Adrenal gland (tissue), 12 donors: ENCODE measurements around the gene ANKS6. TPM values are rescaled to one million over a fixed set of nuclear protein-coding genes. Genes with fewer than 3 reads are reported as not detected.
A peak's percentile ranks its signal among the peaks of the same experiment; 100 is the strongest.

Source experiments
- DNase-seq, 7 donors: peaks; one replicate each; pipeline ENCODE4 v3.0.0-alpha.2; 2019 to 2020
- H3K27ac ChIP-seq, 5 donors: fragments of 200-600 bp; sonication (generic) in 4 of 5; 1 replicate in 3 of 5; 2 replicates in 2 of 5; pipeline versions ENCODE4 v1.5.1 to v1.8.0; 2016 to 2020; ENCODE audit warnings: mild to moderate bottlenecking in 1 of 5
- H3K27me3 ChIP-seq: fragments of 200-600 bp; 2 replicates; pipeline ENCODE4 v1.8.0; 2021
- H3K36me3 ChIP-seq, 2 donors: fragments of 200-600 bp; replicated peaks in 1 of 2; 1 replicate in 1 of 2; 2 replicates in 1 of 2; pipeline versions ENCODE4 v1.5.1 to v1.8.0; 2018 to 2022
- H3K4me1 ChIP-seq, 2 donors: fragments of 200-600 bp; replicated peaks in 1 of 2; 1 replicate in 1 of 2; 2 replicates in 1 of 2; pipeline versions ENCODE4 v1.5.1 to v1.8.0; 2018 to 2021
- H3K4me3 ChIP-seq, 4 donors: fragments of 200-600 bp; sonication (generic) in 3 of 4; one replicate each; pipeline ENCODE4 v1.5.1; 2016 to 2018
- H3K9me3 ChIP-seq, 3 donors: fragments of 200-600 bp; sonication (generic) in 1 of 3; replicated peaks in 1 of 3; 1 replicate in 2 of 3; 2 replicates in 1 of 3; pipeline versions ENCODE4 v1.5.1 to v1.8.0; 2016 to 2021
- POLR2A ChIP-seq, 2 donors: fragments of 450-650 bp; IDR thresholded peaks; one replicate each; pipeline ENCODE4 v1.6.1; 2017; ENCODE audit warnings: antibody characterized with exemption in 2 of 2, mild to moderate bottlenecking in 2 of 2, moderate library complexity in 1 of 2
- WGBS, 4 donors: extraction: QIAGEN DNeasy Blood & Tissue Kit in 2 of 4; methylation state at CpG; one replicate each; pipeline versions ENCODE4 v1.1.5 to v1.1.7; 2013 to 2017; 5-methylcytosine and 5-hydroxymethylcytosine counted together
- intact Hi-C, 2 donors: fragments of 100-400 bp; cut with DNase I; formaldehyde crosslinking; loops; one replicate each; pipeline versions ENCODE4 v1.14.1 to v1.15.0; 2022 to 2023
- polyA plus RNA-seq, 3 donors: library from polyadenylated mRNA; stranded (reverse); fragments of 200-250 nt in 2 of 3; fragments of 350-450 nt in 1 of 3; fragmentation: Illumina TruSeq in 1 of 3; extraction: RNeasy Lipid Tissue Mini Kit (QIAGEN cat#74804) in 1 of 3; gene quantifications; one replicate each; pipeline ENCODE4 v1.2.3, GENCODE V29; 2013 to 2014
- total RNA-seq, 9 donors: library from RNA; depleted of rRNA in 4 of 9; stranded (reverse); fragments of >200 nt in 4 of 9; fragments of 120-200 nt in 1 of 9; fragmentation: NEBNext Ultra II Directional in 1 of 9; extraction: Animal tissue kit (Norgen Biotek cat#: 25700) in 1 of 9; gene quantifications; one replicate each; pipeline versions ENCODE4 v1.1.0 to v1.2.4, GENCODE V29; 2013 to 2023
- TF ChIP-seq, protein P1 (sequence below), 6 experiments: fragments of 450-650 bp in 4 of 6; fragments of 200-600 bp in 2 of 6; sonication (generic) in 1 of 6; IDR thresholded peaks; 1 replicate in 5 of 6; 2 replicates in 1 of 6; pipeline versions ENCODE4 v1.5.1 to v1.8.0; 2016 to 2021; ENCODE audit warnings: antibody characterized with exemption in 6 of 6, mild to moderate bottlenecking in 2 of 6, moderate library complexity in 1 of 6
- donor health status: healthy with polysubstance abuse.
- donor health status: Bipolar disorder and iron deficiency.
- donor health status: DM: yes; HTN: yes; CAD: no.
- donor health status: DM: no; HTN: no; CAD: no.
- donor health status: DM: no; HTN: no; CAD: no.
- donor health status: DM: yes; HTN: yes; CAD: no.

Gene ANKS6
- total and polyA plus RNA-seq, 12 donors = 4.3 to 28.4 (median 14.9) TPM

DNA sequence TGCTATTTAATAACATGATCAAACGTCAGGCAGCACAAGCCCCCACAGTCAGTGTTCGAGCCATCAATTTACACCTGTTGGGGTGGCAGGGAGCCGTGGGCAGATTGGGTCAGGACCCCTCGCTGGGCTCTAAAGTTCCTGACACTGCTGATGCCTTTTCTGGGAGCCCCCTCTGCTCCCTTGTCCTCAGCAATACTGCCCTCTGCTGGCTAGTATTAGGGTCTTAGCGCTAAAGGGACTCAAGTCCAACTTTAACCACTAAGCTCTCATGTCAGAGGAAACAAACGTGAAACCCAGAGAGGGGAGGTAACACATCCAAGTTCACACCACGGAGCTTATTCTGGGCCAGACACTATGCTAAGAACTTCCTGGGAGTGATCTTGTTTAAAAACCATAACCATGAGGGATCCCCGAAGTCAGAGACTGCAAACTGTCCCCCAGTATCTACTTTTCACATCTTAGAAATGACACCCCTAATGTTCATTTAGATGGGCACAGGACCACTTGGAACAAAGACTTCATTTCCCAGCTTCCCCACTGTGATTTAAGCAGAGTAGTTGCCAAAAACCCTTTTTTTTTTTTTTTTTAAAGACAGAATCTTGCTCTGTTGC is 20.4 kb downstream of the ANKS6 start:
- WGBS, 4 donors = 43 to 52% (median 46%) methylated on average over 7 to 8 of the region's 8 CpGs
- Histone ChIP-seq H3K27ac (no peak overlapping the region), H3K9me3 (no peaks in the 10 kb centered on the region), H3K27me3 (no peaks in the 10 kb centered on the region), H3K36me3 (peaks cover 0 to 21% of the 10 kb centered on the region in 2 donors), H3K4me3 (no peak overlapping the region), H3K4me1 (no peaks in the 10 kb centered on the region)
- DNase-seq = peak in 4 of 7 donors; percentile 39 to 44 (median 42)
- intact Hi-C loops = loop anchor here in 1 of 2 donors (5.0 kb wide), 1 partner anchor 459 kb away; no protein-coding TSS in a partner anchor
- no peak for TF ChIP-seq POLR2A (IDR thresholded peaks at IDR 0.05)
- TF ChIP-seq, protein P1, sequence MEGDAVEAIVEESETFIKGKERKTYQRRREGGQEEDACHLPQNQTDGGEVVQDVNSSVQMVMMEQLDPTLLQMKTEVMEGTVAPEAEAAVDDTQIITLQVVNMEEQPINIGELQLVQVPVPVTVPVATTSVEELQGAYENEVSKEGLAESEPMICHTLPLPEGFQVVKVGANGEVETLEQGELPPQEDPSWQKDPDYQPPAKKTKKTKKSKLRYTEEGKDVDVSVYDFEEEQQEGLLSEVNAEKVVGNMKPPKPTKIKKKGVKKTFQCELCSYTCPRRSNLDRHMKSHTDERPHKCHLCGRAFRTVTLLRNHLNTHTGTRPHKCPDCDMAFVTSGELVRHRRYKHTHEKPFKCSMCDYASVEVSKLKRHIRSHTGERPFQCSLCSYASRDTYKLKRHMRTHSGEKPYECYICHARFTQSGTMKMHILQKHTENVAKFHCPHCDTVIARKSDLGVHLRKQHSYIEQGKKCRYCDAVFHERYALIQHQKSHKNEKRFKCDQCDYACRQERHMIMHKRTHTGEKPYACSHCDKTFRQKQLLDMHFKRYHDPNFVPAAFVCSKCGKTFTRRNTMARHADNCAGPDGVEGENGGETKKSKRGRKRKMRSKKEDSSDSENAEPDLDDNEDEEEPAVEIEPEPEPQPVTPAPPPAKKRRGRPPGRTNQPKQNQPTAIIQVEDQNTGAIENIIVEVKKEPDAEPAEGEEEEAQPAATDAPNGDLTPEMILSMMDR (IDR thresholded peaks at IDR 0.05) = peak; percentile 42 to 65 (median 54)

DNA sequence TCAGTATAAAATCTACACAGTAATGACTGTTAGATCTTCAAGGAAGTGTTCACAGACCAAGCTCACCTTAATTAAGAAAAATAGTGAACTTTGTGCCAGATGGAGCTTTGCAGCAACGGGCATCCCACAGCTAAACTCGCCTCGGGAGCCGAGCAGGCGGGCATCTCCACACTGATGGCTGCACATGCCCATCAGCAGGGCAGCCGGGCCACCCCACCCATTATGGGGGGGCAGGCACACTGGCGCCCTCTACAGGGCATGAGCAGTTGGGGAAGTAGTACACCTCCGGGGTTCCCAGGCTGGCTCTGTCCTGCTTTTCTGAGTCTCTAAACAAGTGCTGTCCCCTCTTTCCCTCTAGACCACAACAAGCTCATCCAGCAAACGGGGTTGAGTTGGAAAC is 21.6 kb downstream of the ANKS6 start:
- Histone ChIP-seq H3K36me3 (peaks cover 0 to 21% of the 10 kb centered on the region in 2 donors), H3K27ac (no peak overlapping the region), H3K27me3 (no peaks in the 10 kb centered on the region), H3K4me1 (no peaks in the 10 kb centered on the region), H3K4me3 (no peak overlapping the region), H3K9me3 (no peaks in the 10 kb centered on the region)
- DNase-seq = no peak
- intact Hi-C loops = loop anchor here (5.0 kb wide), 1 partner anchor 457 kb away; no protein-coding TSS in a partner anchor
- no peak for TF ChIP-seq POLR2A (IDR thresholded peaks at IDR 0.05)
- TF ChIP-seq, protein P1 (IDR thresholded peaks at IDR 0.05) = peak in 5 of 6 experiments; percentile 18 to 27 (median 26)
- 85 to 92% (median 89%) methylated on average over 9 of the region's 9 CpGs for WGBS, 4 donors

DNA sequence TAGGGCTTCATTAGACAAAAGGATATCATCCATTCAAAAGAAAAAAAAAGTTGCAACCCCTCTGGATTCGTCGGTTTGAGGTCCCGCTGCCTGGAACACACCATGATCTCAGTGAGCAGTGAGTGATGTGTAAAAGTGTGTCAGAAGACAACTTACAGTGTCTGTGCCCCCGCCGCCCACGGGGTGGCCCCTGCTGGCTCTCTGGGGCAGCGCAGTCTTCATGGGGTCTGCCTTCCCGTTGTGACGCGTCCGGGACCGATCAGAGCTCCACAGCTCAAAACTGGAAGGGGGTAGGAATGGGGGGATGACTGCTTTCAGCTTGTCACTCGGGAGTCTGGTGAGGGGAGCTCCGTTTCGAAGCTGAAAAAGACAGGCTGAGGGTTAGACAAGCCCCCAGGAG is 22.6 kb downstream of the ANKS6 start:
- intact Hi-C loops = loop anchor here in 1 of 2 donors (5.0 kb wide), 1 partner anchor 456 kb away; no protein-coding TSS in a partner anchor
- TF ChIP-seq, protein P1 (IDR thresholded peaks at IDR 0.05) = no peak

DNA sequence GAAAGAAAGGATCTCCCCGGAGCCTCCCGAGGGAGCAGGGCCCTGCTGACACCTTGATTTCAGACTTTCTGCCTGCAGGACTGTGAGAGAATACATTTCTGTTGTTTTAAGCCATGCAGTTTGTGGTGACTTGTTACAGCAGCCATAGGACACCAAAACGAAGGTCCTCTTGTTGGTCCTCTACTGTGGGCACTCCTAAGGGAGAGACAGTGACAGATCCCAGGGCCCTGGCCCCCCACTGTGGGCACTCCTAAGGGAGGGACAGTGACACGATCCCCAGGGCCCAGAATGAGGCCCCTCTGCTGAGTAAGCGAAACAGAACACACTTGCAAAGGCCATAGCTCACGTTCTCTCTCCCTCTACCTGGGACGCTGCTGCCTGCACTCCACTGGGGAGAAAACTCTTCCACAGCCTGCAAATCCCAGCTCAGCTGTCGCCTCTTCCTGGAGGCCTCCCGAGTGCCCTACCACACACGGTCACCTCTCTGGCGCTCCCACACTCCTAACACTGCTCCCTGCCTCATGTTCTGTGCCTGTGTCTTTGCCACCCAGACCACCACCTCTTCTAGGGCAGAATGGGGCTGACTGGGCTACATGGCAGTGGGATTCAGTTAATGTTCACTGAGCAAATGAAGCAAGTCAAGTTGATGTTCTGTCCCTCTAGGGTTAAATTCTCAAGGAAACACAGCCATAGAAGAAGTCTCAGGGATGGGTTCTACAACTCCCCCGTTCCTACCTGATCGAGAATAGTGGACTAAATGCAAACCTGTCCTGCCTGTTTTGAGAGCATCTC is 23.8 kb downstream of the ANKS6 start:
- no peak for DNase-seq
- WGBS, 4 donors = 90 to 95% (median 93%) methylated on average over 10 to 13 of the region's 13 CpGs
- Histone ChIP-seq H3K9me3 (no peaks in the 10 kb centered on the region), H3K27me3 (no peaks in the 10 kb centered on the region), H3K27ac (no peak overlapping the region), H3K4me3 (no peak overlapping the region), H3K36me3 (peaks cover 0 to 21% of the 10 kb centered on the region in 2 donors), H3K4me1 (no peaks in the 10 kb centered on the region)
- TF ChIP-seq, protein P1 (IDR thresholded peaks at IDR 0.05) = no peak
- TF ChIP-seq POLR2A (IDR thresholded peaks at IDR 0.05) = no peak
- intact Hi-C loops = loop anchor here in 1 of 2 donors (5.0 kb wide), 1 partner anchor 455 kb away; no protein-coding TSS in a partner anchor

More for the DNA sequence above, 22.6 kb downstream of the ANKS6 start:
- 91 to 98% (median 94%) methylated on average over 13 to 15 of the region's 15 CpGs for WGBS, 4 donors
- H3K27ac ChIP-seq = no peak overlapping the region
- H3K4me3 ChIP-seq = no peak overlapping the region
- no peak for DNase-seq
- peaks cover 0 to 21% of the 10 kb centered on the region in 2 donors for H3K36me3 ChIP-seq
- no peaks in the 10 kb centered on the region for H3K4me1 ChIP-seq
- H3K9me3 ChIP-seq = no peaks in the 10 kb centered on the region
- H3K27me3 ChIP-seq = no peaks in the 10 kb centered on the region
